NCI-H2171 (cell line): ENCODE results near the gene NCAM1.

ENCODE experiments used
- DNase-seq: peaks from one replicate; lab custom pipeline; 2025; lab: John Stamatoyannopoulos, UW

Gene NCAM1

GRCh38 chr11:112968941-112969713 lies 7.9 kb downstream of the NCAM1 start:
- DNase-seq, result no peak

GRCh38 chr11:112971195-112971594 lies 10.0 kb downstream of the NCAM1 start:
- no peak for DNase-seq

GRCh38 chr11:112971827-112972226 lies 10.6 kb downstream of the NCAM1 start:
- no peak for DNase-seq

- no peak for DNase-seq
Measured at GRCh38 chr11:112972399-112973145, 11.4 kb downstream of the NCAM1 start.

- DNase-seq, result no peak
Measured at GRCh38 chr11:112975051-112975450, 13.8 kb downstream of the NCAM1 start.

GRCh38 chr11:112975493-112975892 lies 14.3 kb downstream of the NCAM1 start:
- DNase-seq, result no peak

- DNase-seq, result no peak
Measured at GRCh38 chr11:112977755-112978154, 16.5 kb downstream of the NCAM1 start.

- DNase-seq, result no peak
Measured at GRCh38 chr11:112983887-112984286, 22.7 kb downstream of the NCAM1 start.

GRCh38 chr11:112989198-112989597 lies 28.0 kb downstream of the NCAM1 start:
- DNase-seq, result no peak

- DNase-seq, result no peak
Measured at GRCh38 chr11:112993808-112994207, 32.6 kb downstream of the NCAM1 start.

GRCh38 chr11:112995423-112996090 lies 34.3 kb downstream of the NCAM1 start:
- no peak for DNase-seq

- no peak for DNase-seq
Measured at GRCh38 chr11:112996994-112997393, 35.8 kb downstream of the NCAM1 start.

- no peak for DNase-seq
Measured at GRCh38 chr11:112997857-112998466, 36.7 kb downstream of the NCAM1 start.

- DNase-seq, result peak; percentile 75
Measured at GRCh38 chr11:112999520-112999919, 38.3 kb downstream of the NCAM1 start.

GRCh38 chr11:113001709-113002108 lies 40.5 kb downstream of the NCAM1 start:
- DNase-seq, result peak; percentile 67

GRCh38 chr11:113006896-113007445 lies 45.8 kb downstream of the NCAM1 start:
- DNase-seq, result no peak

GRCh38 chr11:113014262-113015097 lies 53.3 kb downstream of the NCAM1 start:
- DNase-seq, result peak; percentile 97

- DNase-seq, result no peak
Measured at GRCh38 chr11:113015098-113015455, 53.9 kb downstream of the NCAM1 start.

- no peak for DNase-seq
Measured at GRCh38 chr11:113016905-113017304, 55.7 kb downstream of the NCAM1 start.

GRCh38 chr11:113018913-113019312 lies 57.7 kb downstream of the NCAM1 start:
- DNase-seq, result no peak

GRCh38 chr11:113019711-113020110 lies 58.5 kb downstream of the NCAM1 start:
- no peak for DNase-seq
